Activated CD4-positive, alpha-beta T cell treated with anti-CD3 and anti-CD28 coated beads, Interleukin-2, amount 50 U/mL, for 4 hours (primary cell): ENCODE measurements around the gene FSTL3.
"Not testable (repeated sequence)": the region's sequence is repeated elsewhere in the genome, so short reads cannot be mapped to it uniquely, and the experiment has no call there.

Source experiments
- DNase-seq, 2 experiments: peaks; one replicate each; pipeline ENCODE4 v3.0.0-alpha.2; 2020

The FSTL3 gene

DNA sequence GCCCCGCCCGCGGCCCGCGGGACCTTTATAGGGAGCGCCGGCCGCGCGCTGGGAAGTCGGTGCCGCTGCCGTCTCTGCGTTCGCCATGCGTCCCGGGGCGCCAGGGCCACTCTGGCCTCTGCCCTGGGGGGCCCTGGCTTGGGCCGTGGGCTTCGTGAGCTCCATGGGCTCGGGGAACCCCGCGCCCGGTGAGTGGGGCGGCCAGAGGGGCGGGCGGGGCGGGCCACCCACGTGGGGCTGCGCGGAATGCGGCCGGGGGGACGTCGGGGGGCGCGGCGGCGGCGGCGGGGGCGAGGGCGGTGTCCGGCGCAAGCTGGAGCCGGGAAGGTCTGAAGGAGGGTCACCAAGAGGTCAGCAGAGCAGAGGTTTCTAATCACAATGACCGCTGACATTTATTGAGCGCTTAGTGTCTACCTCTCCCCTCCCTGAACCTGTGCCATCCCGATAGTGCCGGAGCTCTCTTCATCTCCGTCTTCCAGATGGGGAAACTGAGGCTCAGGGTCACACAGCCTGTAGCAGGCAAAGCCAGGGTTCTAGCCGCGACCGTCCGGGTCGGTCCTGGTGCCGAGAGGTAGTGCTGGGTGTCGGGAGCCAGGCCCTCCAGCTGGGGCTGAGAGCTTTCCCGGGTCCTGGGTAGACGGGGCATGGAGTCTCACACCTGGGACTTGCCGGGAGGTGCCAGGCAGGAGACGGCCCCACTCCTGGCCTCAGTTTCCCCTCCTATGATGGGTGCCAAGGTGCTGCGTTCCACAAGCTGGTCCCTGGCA, at the start of gene FSTL3:
Gene FSTL3, plus strand, starts transcription at position 54 of the 767 bp plus-strand sequence. Its CDS starts 32 bp downstream, at position 86.
- no peak for DNase-seq

DNA sequence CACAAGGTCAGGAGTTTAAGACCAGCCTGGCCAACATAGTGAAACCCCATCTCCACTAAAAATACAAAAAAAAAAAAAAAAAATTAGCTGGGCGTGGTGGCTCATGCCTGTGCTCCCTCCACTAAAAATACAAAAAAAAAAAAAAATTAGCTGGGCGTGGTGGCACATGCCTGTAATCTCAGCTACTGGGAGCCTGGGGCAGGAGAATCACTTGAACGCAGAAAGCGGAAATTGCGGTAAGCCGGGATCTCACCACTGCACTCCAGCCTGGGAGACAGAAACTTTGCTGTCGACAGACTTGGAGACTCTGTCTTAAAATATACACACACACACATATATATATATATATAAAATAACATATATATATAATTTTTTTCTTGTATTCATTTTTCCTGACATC, 49.6 kb upstream of the FSTL3 start:
- DNase-seq = not testable (repeated sequence)

GRCh38 chr19:628168-628567, 48.0 kb upstream of the FSTL3 start:
- no peak for DNase-seq

DNA sequence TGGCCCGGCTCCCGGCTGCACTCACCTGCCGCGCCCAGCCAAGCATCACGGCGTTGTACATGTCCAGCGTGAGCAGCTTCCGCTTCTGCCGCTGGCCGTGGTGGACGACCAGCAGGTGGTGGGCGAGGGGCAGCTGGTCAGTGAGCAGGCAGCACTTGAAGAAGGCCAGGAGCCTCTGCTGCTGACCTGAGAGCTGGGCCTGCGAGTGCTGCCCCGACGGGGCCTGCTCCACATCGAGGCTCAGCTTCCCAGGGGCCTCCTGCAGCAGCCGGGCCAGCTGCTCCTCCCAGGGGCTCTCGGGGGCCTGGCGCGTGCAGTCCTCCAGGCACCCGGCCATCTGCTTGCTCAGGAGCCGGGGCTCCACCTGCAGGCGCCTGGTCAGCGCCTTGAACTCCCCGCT, 46.7 kb upstream of the FSTL3 start:
- not testable (repeated sequence) for DNase-seq

DNA sequence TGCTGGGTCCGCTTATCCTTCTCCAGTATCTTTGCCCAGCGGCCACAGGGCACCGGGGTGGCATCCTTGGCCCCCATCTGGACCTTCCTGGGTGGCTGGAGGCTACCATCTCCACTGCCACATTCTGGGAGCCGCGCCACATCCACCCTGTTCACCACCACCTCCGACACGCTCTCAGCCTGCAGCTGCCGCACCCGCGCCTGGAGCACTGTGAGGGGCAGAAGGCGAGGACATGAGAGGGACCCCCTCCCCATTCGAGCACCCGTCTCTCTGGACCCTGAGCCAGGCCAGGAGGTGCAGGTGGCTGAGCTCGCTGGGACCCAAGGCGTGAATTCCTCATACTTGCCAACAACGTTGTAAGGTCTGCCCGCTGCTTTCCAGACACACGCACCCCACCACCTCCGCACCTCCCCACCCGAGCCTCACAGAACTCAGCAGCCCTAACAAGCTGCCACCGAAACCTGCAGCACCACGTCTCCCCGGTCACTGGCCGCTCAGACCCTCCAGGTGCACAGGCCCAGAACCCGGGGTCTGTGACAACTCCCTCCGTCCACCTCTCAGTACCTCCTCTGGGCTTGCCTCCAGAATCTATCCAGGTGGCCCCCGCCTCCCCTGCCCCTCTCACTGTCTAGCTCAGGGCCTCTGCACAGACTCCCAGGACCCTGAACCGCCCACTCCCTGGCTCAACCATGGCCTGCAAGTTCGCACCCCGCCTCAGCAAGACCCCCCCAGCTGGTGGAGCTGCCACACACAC, 46.1 kb upstream of the FSTL3 start:
- no peak for DNase-seq

- no peak for DNase-seq
Measured at GRCh38 chr19:632579-633067, 43.6 kb upstream of the FSTL3 start.

DNA sequence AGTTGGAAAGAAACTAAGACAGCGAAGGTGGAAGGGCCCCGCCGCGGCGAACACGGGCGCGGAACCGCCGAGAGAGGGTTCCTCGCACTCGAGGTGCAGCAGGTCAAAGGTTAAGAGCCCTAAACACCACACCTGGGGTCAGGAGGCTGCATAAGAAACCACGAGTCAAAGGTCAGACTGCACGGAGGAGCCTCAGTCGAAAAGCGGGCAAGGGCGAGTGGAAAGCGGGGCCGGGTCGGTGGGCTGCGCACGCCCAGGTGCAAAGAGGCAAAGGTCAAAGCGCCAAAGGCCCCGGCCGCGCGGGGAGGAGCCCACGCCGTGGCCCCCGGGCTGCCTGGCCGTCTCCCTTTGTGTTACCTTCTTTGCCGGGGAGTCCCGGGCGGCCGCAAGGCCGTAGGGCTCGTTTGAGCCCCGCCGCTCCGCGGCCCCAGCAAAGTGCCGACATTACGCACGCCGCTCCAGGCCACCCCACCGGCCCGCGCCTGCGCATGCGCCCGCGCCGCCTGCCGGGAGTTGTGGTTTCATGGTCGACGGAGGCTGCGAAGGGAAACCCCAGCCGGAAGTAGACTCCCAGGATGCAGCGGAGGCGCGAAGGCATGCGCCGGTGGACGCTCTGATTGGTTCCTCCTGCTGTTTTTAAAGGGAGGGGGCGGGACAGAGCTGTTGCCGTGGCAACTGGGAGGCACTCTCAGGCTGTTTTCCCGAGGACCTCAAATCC, 43.0 kb upstream of the FSTL3 start, which contains the start of gene POLRMT:
Gene POLRMT, minus strand, starts transcription at position 470 of the 718 bp plus-strand sequence. Its CDS starts 25 bp downstream, at position 445.
- DNase-seq = peak; percentile 93 to 94

- DNase-seq = no peak
Measured at GRCh38 chr19:633786-634639, 42.2 kb upstream of the FSTL3 start.

DNA sequence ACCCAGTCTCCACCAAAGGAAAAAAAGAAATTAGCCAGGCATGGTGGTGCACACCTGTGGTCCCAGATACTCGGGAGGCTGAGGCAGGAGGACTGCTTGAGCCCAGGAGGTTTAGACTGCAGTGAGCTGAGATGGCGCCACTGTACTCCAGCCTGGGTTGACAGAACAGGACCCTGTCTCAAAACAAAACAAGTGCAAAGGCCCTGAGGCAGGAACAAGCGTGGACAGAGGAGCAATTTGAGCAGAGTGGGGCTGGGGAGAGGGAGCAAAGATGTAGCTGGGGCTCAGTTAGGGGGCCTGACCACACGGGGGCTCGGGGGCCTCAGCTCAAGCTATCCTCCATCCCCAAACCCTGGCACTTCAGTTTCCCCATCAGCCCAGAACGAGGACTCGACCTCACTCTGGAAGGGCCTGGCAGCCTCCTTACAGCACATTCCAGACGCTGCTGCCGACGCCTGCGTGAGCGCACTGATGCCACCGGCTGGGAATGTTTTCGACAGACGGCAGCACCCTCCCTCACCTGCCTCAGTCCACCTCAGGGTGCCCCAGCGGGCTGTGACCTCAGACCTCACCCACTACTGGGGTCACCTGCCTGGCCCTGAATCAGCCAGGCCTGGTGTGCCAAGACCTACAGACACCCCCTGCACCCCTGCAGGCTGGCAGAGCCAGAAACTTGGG, 41.1 kb upstream of the FSTL3 start:
- no peak for DNase-seq

- no peak for DNase-seq
Measured at GRCh38 chr19:638906-639252, 37.3 kb upstream of the FSTL3 start.

DNA sequence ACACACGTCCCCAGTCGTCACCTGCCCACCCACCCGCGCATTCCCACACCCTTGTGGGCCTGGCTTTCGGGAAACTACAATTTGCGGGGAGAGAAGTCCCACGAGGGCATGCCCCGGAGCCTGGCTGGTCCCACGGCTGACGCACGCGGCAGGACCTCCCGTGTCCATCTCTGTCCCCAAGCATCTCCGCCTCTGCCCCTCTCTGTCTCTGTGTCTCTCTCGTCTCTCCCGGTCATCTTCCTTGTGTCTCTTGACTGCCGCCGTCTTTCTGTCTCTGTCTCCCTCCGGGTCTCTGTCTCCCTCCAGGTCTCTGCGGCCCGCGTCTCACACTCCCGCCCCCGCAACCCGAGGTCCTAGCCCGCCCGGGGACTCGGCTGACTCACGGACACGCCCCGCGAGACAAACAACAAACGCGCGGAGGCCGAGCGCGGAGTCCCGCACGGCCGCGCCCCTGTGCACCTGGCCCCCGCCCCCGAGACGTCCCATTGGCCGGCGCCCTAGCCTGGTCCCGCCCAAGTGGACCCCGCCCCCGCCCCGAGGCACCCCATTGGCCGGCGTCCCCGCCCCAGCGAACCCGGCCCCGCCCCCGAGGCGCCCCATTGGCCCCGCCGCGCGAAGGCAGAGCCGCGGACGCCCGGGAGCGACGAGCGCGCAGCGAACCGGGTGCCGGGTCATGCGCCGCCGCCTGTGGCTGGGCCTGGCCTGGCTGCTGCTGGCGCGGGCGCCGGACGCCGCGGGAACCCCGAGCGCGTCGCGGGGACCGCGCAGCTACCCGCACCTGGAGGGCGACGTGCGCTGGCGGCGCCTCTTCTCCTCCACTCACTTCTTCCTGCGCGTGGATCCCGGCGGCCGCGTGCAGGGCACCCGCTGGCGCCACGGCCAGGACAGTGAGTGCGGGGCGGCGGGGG, 36.7 kb upstream of the FSTL3 start, which contains the start of gene FGF22:
Gene FGF22, plus strand, starts transcription at position 627 of the 908 bp plus-strand sequence. Its CDS starts 47 bp downstream, at position 674.
- peak; percentile 95 to 96 for DNase-seq

DNA sequence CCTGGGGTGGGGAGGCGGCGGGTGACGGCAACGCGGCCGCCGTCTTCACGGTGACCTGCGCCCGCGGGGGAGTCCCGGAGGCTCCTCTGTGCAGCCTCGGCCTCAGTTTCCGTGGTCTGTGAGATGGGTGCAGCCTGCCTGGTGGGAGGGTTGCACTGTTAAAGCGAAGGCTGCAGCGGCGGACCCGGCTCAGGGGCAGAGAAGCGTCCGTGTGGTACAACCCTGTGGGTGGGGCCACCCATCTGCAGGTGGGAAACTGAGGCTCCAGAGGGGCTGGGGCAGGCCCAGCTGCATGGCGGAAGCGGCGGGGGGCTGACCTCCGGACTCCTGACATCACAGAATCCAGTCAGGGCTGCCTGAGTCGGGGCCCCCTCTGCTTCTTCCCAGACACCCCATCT, 36.0 kb upstream of the FSTL3 start:
- DNase-seq = no peak

DNA sequence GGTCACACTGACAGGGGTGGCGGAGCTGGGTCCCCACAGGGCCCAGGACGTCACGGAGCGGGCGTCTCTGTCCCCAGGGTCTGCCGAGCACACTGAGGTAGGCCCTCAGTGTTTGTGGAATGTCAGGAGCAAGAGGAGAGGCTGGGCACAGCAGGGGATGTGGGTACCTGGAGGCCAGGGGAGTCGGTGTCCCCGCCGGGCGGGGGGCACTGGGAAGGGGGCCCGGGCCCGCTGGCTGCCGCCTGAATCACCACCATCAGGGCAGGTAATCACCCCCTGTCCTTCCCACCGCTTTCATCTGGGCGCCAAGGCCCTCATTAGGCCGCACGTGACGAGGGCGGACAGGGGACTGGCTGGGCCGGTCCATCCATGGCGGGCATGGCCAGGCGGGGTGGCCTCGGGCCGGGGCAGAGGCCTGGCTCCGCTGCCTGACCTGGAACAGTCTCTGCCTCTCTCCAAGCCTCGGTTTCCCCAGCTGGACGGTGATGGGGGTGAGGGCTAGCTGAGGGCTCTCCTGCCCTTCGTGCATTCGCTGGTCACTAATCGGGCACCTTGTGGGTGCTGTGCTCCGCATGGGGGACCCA, 35.5 kb upstream of the FSTL3 start:
- no peak for DNase-seq

- DNase-seq = no peak
Measured at GRCh38 chr19:641702-642101, 34.5 kb upstream of the FSTL3 start.

DNA sequence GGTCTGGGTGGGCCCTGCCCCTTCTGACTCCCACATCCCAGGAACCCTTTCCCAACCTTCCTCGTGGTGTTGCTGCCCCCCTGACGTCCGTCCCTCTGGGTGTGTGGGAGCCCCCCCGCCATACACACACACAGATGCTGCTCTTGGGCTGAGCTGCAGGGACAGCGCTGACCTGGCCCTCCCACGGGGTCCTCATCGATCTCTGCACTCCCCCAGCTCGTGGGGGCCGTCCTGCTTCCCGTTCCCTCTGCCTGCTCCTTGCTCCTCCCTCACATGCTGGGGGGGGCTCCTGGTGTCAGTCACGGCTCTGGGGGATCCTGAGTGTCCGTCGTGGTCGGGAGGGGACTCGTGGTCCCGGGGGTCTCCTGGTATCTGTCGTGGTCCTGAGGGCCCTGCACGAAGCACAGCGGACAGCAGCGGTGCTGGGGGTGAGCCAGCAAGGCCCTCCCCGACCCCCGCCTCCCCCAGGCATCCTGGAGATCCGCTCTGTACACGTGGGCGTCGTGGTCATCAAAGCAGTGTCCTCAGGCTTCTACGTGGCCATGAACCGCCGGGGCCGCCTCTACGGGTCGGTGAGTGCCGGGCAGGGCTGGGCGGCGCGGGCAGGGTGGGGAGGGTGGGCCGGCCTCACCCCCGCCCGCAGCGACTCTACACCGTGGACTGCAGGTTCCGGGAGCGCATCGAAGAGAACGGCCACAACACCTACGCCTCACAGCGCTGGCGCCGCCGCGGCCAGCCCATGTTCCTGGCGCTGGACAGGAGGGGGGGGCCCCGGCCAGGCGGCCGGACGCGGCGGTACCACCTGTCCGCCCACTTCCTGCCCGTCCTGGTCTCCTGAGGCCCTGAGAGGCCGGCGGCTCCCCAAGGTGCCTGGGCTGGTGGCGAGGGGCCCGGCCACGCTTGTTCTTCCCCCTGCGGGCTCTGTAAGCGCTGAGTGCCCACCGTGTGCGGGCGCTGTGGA, 33.1 kb upstream of the FSTL3 start:
- no peak for DNase-seq

DNA sequence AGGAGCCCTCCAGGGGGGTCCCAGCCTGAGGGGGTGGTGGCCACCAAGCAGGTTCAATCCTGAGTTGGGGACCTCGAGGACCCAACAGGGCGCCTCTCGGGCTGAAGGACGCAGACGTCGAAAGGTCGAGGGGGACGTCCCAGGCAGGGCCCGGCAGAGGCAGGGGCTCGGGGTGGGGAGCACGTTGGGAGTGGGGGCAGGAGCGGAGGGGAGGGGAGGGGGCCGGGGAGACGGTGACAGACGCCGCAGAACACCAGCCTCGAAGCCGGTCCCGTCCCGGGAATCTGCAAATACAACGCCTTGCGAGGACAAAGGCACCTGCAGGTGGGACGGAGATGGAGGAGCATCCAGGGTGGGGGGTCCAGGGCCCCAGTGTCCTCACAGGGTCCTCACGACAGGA, 32.5 kb upstream of the FSTL3 start:
- DNase-seq = no peak

DNA sequence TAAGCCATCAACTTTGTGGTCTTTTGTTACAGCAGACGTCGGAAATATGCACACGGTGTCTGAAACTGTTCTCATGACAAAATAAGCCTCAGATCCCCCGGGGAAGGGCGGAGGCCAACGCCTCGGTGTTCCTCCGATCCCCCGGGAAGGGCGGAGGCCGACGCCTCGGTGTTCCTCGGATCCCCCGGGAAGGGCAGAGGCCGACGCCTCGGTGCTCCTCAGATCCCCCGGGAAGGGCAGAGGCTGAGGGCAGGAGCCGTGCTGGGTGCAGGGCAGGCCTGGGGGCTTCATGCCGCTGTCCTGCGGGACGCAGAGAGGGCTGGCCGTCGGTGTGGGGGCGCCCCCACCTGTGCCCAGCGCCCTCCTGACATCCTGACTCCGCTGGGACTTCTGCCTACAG, 31.8 kb upstream of the FSTL3 start:
- DNase-seq = no peak

GRCh38 chr19:644789-645188, 31.4 kb upstream of the FSTL3 start:
- no peak for DNase-seq
